CD4-positive, alpha-beta T cell treated with Interleukin-6 for 4 hours (primary cell): ENCODE data around the gene CHI3L2.

Experiments
- DNase-seq: peaks from one replicate; pipeline ENCODE4 v3.0.0-alpha.2; 2020; ENCODE audit warnings: mixed read lengths

The CHI3L2 gene, protein sequence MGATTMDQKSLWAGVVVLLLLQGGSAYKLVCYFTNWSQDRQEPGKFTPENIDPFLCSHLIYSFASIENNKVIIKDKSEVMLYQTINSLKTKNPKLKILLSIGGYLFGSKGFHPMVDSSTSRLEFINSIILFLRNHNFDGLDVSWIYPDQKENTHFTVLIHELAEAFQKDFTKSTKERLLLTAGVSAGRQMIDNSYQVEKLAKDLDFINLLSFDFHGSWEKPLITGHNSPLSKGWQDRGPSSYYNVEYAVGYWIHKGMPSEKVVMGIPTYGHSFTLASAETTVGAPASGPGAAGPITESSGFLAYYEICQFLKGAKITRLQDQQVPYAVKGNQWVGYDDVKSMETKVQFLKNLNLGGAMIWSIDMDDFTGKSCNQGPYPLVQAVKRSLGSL

DNA sequence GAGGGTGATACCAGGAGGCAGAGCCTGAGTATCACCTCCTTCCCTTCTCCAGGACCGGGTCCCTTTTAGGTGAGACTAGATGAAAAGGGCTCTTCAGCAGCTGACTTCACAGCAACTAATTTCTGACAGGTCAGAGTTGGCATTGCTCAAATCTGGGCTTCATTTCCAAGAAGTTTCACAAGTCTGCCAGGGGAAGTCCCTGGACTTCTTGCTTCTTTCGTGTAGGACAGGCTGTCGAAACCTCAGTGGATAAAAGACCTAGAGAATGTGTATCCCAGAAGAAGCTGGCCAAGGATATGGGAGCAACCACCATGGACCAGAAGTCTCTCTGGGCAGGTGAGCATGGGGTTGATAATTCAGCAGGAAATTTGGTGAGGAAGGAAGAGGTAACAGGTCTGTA lies at the start of gene CHI3L2:
CHI3L2 (plus strand) TSS at position 280 of the 400 bp plus-strand sequence; CDS start at position 297, 17 bp downstream.
- no peak for DNase-seq

DNA sequence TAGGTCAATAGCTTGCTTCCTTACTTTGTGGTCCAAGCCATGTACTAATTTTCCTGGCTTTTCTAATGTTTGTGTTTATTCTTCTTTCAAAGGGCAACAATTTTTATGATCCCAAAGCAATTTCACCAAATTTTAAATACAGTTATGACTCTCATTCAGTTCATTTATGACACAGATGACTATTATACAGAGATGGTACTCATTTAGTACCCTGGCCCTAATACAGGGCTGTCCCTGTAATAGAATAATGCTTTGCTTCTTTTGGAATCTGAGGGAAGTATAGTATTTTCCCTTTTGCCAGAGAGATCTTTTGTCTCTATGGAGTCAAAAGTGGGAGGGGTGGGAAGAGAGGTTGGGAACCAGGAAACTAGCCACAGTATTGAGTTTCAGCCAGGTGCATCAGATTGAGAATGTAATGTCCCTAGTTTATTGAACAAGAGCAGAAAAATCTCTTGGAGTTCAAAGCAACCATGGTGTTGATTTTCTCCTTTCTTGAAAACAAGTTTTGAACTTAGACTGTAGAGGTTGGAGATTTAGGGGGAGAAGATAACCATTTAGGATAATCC lies 47.5 kb upstream of the CHI3L2 start:
- DNase-seq, result no peak

DNA sequence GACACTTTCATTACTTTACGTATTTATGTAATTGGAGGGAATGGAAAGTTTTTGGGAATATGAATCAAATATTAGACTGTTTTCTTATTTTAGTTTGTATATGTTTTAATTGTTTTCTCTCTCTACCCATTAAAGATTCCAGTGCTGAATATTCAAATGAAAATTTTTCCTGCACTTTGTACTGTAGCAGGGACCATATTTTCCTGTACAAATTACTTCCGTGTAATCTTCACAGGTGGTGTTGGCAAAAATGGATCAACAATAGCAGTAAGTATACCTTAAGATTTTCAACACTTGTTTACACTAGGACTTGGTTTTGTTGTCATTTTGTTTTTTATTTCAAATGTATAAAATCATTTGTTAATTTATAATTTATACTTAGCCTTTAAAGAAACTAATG lies 45.5 kb upstream of the CHI3L2 start:
- no peak for DNase-seq

GRCh38 chr1:111183308-111184069 lies 44.0 kb upstream of the CHI3L2 start:
- no peak for DNase-seq

DNA sequence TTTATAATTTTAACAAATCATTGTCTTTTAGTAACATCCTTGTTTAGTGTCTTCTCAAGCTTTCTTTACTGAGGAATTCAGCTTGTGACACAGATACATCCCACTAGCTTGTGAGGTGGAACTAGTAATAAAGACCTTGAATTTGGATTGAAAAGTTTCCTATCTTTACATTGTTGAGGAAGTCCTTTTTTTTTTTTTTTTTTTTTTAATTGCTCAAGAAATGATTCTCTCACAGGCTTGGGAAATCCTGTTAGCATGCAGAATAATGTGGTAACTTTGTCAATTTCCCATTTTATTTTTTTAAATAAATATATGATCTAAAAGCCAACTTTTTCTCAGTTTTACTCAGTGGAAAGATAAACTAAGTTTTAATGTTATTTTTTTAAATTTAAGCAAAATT lies 42.9 kb upstream of the CHI3L2 start:
- no peak for DNase-seq

DNA sequence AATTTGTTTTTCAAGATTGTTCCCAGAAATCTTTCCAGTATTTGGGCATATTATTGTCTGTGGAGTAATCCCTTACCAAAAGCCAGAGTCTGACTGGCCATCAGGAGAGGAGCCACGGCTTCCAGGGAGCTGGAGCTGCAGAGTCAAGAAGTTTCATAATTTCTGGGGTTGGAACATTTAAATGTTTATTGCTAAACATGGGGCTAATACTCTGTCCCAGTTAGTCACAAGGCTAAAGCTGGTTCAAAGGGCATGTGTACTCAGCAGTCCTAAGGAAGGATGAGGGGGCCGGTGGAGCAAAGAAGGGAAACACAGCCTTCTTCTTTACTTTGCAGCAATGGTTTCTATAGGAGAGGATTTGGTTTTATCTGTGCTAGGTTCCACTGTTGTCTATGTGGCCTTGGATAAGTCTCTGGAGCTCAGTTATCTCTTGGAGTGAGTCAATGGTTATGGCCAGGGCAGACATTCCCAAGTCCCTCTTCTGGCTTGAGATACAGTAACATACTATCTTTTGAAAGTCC lies 36.5 kb upstream of the CHI3L2 start:
- no peak for DNase-seq

DNA sequence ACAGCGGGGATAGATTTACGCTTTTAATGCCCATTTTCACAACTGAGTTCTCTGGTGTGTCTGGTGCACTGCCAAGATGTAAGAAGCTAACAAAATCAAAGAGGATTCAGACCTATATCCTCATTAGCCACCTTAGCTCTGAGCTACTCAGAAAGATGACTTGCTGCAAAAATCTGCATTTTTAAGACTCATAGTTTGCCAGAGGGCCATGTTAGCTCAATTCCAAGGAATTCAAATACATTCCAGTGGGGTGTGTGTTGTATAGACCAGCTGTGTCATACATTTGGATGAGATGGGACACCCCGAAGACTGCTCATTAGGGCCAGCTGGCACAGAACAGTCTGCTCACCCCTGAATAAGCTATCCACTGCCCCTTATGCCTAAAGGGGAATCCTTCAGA lies 36.0 kb upstream of the CHI3L2 start:
- DNase-seq, result no peak

DNA sequence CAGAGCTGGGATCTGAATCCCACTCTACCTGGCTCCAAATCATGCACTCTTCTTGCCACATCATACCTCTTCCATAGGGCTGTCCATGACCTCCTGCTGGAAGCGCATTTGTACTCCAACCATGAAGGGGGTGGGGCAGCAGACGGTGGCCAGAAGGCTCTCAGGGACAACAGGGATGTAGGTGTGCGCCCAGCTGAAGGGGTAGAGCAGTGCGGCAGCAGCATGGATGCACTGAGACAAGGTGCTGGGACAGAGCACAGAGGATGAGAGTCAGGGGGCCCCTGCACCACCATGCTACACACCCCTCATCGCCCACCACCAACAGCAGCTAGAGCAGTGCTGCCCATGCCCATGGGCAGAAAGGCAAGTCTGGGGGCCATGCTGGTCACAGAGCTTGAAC lies 35.4 kb upstream of the CHI3L2 start:
- DNase-seq, result no peak

GRCh38 chr1:111192658-111193519 lies 34.6 kb upstream of the CHI3L2 start:
- no peak for DNase-seq

DNA sequence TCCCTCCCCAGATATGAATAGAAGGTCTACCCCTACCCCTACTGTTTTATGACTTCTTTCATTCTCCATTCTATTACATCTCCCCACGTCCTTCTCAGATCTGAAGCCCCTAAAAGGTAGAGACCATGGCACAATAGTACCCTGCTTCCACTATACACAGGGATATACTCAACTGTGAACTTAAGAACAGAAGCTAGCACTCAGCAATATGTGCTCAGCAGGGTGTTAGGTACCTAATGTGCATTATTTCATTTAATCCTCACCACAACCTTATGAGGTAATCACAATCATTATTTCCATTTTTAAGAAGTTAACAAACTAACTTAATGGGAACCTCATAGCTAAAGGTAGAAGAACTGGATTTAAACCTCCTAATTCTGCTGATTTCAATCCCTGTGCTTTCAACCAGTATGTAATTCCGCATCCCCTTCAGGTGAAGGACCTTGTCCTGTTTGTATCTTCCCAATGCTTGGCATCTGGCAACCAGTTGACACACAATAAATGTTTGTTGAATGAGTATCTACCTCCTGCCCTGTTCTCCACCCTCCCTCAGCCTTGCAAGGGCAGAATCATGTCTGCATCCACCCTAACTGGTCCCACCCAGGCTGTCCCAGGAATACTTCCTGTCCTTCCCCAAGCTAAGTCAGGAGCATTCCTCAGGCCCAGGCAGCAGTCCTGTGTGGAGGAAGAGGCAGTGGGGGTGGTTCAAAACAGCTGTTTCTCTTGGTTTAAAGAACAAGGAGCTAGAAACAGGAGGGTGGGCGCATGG lies 33.6 kb upstream of the CHI3L2 start:
- DNase-seq, result no peak

- no peak for DNase-seq
These were observed 32.4 kb upstream of the CHI3L2 start for GRCh38 chr1:111195002-111195684.

GRCh38 chr1:111196213-111196612 lies 31.3 kb upstream of the CHI3L2 start:
- no peak for DNase-seq

DNA sequence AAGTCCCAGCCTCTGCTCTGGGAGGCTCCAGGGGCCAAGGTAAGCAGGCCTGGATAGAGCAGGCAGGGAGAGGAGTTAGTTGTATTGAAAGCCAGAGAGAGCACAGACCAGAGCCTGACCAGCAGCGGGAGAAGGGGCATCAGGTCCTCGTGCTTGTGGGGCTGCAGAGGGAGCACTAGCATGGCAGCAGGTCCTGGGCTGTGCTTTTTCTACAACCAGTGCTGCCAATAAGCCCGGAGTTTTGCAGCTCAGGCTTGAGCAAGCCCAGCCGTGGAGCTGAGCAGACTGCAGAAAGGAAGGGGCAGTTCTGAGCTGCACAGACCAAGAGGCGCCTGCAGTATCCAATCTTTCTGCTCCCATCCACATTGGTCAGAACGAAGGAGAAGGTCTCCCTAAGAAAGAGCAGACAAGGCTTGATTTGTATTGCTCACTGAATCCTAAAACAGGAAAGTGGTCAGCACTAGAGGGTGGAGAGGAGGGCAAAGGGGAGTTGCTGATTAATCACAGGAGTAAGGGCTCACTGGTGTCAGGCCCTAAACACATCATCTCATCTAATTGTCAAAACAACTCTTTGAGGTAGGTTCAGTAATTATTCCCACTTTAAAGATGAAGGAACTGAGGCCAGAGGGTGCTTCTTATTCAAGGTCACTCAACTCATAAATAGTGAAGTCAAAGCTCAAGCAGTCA lies 29.8 kb upstream of the CHI3L2 start:
- peak; percentile 84 for DNase-seq

DNA sequence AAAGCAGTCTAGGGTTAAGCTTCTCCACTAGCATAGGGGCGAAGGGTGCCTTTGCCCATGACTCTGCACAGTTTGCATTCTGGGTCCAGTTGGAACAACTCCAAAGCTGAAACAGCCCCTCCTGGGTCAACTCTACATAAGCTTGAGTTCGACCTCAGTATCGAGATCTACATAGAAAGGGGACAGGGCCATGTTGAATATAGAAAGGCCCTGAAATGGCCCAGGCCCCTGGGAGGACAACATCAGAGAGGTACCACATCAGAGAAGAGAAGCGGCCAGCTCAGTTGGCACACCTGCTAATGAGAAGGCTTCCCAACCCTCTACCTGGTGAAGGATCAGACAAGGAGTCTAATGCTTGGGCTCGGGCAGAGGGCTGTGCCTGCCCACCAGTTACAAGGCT lies 28.7 kb upstream of the CHI3L2 start:
- no peak for DNase-seq

DNA sequence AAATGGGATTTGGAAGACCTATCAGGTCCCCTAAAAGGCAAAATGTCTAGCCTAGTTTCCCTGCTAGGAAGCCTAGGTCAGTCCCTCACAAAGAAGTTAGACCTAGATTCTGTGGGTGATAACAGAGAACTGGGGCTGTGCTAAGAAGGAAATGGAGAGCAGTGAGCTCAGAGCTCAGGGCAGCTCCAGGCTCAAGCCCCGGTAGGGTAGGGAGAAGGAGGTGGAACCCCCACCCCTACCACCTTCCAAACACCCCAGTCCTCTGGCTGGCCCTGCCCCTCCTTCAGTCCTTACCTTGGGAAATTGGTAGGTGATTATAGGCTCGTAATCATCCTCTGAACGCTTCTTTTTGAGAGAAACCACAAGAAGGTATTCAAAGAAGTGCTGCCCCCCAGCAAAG lies 28.2 kb upstream of the CHI3L2 start:
- peak; percentile 41 for DNase-seq

GRCh38 chr1:111199881-111200801 lies 27.4 kb upstream of the CHI3L2 start, which contains the start of gene DENND2D:
Gene DENND2D (minus strand): TSS chr1:111200646. CDS start chr1:111200459, 187 bp downstream.
- peak; percentile 79 for DNase-seq

DNA sequence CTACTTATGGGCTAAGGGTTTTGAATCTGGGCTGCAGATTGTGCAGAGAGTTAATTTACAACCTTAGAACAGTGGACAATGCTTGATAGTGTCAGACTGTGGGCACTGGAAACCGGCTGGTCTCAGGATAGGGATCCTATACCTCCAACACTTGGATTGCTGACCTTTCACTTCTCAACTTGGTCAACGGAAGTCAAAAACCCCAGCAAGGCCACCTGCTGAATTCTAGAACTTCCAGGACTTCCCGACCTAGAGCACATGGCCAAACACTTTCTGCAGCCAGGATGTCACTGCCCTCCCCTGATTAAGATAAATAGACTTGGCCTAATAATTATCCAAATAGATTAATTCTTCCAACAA lies 26.7 kb upstream of the CHI3L2 start:
- no peak for DNase-seq

GRCh38 chr1:111201275-111202090 lies 26.0 kb upstream of the CHI3L2 start:
- DNase-seq, result no peak

GRCh38 chr1:111202366-111202706 lies 25.2 kb upstream of the CHI3L2 start:
- no peak for DNase-seq
